ENCODE results near the gene COL6A6.
A peak's percentile ranks its signal among the peaks of the same experiment; 100 is the strongest.
"Not testable (repeated sequence)": the region's sequence is repeated elsewhere in the genome, so short reads cannot be mapped to it uniquely, and the experiment has no call there.

Gene COL6A6

GRCh38 chr3:130539005-130539404 lies 22.0 kb downstream of the COL6A6 start:
- peak; percentile 51 for DNase-seq

GRCh38 chr3:130543322-130543721 lies 26.3 kb downstream of the COL6A6 start:
- DNase-seq = peak; percentile 91

GRCh38 chr3:130546920-130547679 lies 30.1 kb downstream of the COL6A6 start:
- DNase-seq = no peak

- not testable (repeated sequence) for DNase-seq
Observed at GRCh38 chr3:130547680-130548065, 30.7 kb downstream of the COL6A6 start.

- no peak for DNase-seq
Observed at GRCh38 chr3:130548356-130548755, 31.4 kb downstream of the COL6A6 start.

GRCh38 chr3:130557336-130558035 lies 40.5 kb downstream of the COL6A6 start:
- no peak for DNase-seq

- DNase-seq = no peak
Observed at GRCh38 chr3:130558366-130558765, 41.4 kb downstream of the COL6A6 start.

- DNase-seq = no peak
Observed at GRCh38 chr3:130565224-130565623, 48.2 kb downstream of the COL6A6 start.
